ENCODE results near the gene NRDC. TPM values are rescaled to one million over a fixed set of nuclear protein-coding genes. Genes with fewer than 3 reads are reported as not detected.

NRDC gene
- total and polyA plus RNA-seq, 2 experiments from 2014 or later = 129 to 217 TPM

DNA sequence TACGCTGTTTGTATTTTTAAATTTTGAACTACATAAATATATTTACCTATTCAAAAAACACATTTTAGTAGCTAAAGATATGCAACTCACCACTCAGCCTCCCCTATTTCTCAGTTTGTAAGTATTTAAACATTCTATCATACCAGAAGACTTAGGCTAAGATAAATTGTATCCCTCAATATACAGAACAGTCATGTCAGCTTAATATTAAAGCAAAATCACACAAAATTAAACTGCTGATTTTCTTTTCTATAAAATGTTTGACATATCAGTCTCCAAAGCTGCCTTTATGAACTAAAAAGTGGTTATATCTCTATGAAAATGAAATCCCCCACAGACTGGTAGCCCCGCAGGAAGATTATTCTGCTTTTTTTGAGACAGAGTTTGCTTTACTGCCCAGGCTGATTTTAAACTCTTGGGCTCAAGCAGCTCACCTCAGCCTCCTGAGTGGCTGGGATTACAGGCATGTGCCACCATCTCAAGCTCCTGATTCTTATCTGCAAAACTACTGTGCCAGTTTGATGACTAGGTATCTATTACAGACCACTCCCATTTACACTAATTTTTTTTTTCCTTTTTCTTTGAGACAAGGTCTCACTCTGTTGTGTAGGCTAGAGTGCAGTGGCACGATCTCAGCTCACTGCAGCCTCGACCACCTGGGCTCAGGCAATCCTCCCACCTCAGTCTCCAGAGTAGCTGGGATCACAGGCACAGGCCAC is 37.6 kb downstream of the NRDC start (continued):
- TF ChIP-seq, protein P1, sequence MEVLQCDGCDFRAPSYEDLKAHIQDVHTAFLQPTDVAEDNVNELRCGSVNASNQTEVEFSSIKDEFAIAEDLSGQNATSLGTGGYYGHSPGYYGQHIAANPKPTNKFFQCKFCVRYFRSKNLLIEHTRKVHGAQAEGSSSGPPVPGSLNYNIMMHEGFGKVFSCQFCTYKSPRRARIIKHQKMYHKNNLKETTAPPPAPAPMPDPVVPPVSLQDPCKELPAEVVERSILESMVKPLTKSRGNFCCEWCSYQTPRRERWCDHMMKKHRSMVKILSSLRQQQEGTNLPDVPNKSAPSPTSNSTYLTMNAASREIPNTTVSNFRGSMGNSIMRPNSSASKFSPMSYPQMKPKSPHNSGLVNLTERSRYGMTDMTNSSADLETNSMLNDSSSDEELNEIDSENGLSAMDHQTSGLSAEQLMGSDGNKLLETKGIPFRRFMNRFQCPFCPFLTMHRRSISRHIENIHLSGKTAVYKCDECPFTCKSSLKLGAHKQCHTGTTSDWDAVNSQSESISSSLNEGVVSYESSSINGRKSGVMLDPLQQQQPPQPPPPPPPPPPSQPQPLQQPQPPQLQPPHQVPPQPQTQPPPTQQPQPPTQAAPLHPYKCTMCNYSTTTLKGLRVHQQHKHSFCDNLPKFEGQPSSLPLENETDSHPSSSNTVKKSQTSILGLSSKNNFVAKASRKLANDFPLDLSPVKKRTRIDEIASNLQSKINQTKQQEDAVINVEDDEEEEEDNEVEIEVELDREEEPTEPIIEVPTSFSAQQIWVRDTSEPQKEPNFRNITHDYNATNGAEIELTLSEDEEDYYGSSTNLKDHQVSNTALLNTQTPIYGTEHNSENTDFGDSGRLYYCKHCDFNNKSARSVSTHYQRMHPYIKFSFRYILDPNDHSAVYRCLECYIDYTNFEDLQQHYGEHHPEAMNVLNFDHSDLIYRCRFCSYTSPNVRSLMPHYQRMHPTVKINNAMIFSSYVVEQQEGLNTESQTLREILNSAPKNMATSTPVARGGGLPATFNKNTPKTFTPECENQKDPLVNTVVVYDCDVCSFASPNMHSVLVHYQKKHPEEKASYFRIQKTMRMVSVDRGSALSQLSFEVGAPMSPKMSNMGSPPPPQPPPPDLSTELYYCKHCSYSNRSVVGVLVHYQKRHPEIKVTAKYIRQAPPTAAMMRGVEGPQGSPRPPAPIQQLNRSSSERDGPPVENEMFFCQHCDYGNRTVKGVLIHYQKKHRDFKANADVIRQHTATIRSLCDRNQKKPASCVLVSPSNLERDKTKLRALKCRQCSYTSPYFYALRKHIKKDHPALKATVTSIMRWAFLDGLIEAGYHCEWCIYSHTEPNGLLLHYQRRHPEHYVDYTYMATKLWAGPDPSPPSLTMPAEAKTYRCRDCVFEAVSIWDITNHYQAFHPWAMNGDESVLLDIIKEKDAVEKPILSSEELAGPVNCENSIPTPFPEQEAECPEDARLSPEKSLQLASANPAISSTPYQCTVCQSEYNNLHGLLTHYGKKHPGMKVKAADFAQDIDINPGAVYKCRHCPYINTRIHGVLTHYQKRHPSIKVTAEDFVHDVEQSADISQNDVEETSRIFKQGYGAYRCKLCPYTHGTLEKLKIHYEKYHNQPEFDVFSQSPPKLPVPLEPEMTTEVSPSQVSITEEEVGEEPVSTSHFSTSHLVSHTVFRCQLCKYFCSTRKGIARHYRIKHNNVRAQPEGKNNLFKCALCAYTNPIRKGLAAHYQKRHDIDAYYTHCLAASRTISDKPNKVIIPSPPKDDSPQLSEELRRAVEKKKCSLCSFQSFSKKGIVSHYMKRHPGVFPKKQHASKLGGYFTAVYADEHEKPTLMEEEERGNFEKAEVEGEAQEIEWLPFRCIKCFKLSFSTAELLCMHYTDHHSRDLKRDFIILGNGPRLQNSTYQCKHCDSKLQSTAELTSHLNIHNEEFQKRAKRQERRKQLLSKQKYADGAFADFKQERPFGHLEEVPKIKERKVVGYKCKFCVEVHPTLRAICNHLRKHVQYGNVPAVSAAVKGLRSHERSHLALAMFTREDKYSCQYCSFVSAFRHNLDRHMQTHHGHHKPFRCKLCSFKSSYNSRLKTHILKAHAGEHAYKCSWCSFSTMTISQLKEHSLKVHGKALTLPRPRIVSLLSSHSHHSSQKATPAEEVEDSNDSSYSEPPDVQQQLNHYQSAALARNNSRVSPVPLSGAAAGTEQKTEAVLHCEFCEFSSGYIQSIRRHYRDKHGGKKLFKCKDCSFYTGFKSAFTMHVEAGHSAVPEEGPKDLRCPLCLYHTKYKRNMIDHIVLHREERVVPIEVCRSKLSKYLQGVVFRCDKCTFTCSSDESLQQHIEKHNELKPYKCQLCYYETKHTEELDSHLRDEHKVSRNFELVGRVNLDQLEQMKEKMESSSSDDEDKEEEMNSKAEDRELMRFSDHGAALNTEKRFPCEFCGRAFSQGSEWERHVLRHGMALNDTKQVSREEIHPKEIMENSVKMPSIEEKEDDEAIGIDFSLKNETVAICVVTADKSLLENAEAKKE (CRISPR knock-in tag; IDR thresholded peaks at IDR 0.05) = no peak
- no peak for TF ChIP-seq STAT1 (IDR thresholded peaks at IDR 0.05; ENCODE audit: unreplicated experiment)
- no peak for TF ChIP-seq NANOG (IDR thresholded peaks at IDR 0.05; ENCODE audit: borderline replicate concordance)
- TF ChIP-seq, protein P2, sequence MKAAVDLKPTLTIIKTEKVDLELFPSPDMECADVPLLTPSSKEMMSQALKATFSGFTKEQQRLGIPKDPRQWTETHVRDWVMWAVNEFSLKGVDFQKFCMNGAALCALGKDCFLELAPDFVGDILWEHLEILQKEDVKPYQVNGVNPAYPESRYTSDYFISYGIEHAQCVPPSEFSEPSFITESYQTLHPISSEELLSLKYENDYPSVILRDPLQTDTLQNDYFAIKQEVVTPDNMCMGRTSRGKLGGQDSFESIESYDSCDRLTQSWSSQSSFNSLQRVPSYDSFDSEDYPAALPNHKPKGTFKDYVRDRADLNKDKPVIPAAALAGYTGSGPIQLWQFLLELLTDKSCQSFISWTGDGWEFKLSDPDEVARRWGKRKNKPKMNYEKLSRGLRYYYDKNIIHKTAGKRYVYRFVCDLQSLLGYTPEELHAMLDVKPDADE (IDR thresholded peaks at IDR 0.05) = no peak
- TF ChIP-seq JUNB (IDR thresholded peaks at IDR 0.05; ENCODE audit: unreplicated experiment) = no peak
- TF ChIP-seq, protein P3, sequence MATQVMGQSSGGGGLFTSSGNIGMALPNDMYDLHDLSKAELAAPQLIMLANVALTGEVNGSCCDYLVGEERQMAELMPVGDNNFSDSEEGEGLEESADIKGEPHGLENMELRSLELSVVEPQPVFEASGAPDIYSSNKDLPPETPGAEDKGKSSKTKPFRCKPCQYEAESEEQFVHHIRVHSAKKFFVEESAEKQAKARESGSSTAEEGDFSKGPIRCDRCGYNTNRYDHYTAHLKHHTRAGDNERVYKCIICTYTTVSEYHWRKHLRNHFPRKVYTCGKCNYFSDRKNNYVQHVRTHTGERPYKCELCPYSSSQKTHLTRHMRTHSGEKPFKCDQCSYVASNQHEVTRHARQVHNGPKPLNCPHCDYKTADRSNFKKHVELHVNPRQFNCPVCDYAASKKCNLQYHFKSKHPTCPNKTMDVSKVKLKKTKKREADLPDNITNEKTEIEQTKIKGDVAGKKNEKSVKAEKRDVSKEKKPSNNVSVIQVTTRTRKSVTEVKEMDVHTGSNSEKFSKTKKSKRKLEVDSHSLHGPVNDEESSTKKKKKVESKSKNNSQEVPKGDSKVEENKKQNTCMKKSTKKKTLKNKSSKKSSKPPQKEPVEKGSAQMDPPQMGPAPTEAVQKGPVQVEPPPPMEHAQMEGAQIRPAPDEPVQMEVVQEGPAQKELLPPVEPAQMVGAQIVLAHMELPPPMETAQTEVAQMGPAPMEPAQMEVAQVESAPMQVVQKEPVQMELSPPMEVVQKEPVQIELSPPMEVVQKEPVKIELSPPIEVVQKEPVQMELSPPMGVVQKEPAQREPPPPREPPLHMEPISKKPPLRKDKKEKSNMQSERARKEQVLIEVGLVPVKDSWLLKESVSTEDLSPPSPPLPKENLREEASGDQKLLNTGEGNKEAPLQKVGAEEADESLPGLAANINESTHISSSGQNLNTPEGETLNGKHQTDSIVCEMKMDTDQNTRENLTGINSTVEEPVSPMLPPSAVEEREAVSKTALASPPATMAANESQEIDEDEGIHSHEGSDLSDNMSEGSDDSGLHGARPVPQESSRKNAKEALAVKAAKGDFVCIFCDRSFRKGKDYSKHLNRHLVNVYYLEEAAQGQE (IDR thresholded peaks at IDR 0.05; ENCODE audit: unreplicated experiment) = no peak
- no peak for TF ChIP-seq ZNF114 (CRISPR knock-in tag; IDR thresholded peaks at IDR 0.05)

All from GM23338 (cell line).